Fibroblast of peridontal ligament (primary cell): Measurements from ENCODE around the gene GLTP.

Source experiments
- DNase-seq: peaks from one replicate; pipeline ENCODE4 v3.0.0-alpha.2; 2010; ENCODE audit errors: extremely low read depth

The GLTP gene

DNA sequence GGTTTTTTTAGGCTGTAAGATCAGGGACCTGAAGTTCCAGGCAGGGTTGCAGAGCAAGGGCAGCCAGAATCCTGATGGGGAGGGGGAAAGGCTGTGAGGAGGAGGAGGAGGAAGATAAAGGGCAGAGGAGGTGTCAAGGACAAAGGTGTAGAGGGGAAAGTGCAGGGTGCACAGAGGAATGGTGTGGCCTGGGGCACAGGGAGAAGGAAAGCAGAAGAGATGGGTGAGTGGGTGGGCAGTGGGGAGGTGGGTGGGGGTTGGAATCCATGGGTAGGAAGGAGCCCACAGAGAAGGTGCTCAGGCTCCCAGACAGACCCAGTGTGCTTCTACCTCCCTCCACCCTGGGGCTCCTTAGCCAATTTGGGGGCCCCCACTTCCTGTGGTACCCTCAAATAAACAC, 58.4 kb downstream of the GLTP start:
- DNase-seq = no peak

DNA sequence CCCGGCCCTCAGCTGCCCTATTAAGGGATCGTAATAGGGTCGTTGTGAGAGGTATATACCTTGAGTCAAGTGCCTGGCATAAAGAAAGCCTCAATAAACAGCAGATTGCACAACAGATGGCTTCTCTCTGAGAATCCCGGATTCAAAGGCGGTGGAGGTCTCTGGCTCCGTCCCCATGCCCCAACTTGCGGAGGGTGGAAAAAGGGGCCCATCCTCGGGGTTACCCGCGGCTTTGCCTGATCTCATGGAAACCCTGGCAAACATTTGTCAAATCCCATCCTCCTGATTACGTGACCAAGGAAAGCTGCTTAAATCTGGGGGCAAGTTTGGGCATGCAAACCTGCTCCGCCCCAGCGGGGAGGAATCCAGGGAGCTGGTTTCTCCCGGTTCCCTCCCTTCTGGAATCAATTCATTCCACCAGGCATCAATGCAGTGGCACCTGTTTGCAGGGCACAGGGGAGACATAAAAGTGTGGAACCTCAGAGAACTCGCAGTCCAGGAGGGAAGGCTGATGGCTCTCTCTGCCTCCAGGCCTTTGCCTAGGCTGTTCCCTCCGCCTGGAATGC, 59.4 kb downstream of the GLTP start:
- DNase-seq = no peak

GRCh38 chr12:109818905-109819500, 61.3 kb downstream of the GLTP start:
- DNase-seq = peak; percentile 83

- no peak for DNase-seq
Measured at GRCh38 chr12:109818253-109818652, 62.1 kb downstream of the GLTP start.

DNA sequence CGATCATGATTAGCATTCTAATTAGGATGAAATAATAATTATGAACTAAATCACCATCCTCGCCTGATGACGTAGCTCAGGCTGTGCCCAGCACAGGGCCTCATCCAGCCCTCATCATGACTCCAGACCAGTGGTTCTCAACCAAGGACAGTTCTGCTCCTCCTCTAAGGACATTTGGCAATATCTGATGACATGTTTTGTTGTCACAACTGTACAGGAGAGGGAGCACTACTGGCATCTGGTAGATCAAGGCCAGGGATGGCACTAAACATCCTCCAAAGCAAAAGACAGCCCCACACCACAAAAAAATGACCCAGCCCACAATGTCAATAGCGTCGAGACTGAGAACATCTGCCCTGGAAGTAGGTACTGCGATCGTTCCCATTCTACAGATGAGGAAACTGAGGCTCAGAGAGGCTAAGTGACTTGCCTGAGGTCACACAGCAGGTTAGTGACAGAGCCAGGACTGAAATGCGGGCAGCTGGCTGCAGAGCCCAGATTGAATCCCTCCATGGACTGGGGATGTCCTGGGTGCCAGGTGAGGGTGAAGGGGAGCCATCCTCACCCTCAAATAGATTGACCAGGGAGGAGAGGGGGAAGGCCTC, 62.6 kb downstream of the GLTP start:
- no peak for DNase-seq

- DNase-seq = no peak
Measured at GRCh38 chr12:109816870-109817269, 63.5 kb downstream of the GLTP start.

DNA sequence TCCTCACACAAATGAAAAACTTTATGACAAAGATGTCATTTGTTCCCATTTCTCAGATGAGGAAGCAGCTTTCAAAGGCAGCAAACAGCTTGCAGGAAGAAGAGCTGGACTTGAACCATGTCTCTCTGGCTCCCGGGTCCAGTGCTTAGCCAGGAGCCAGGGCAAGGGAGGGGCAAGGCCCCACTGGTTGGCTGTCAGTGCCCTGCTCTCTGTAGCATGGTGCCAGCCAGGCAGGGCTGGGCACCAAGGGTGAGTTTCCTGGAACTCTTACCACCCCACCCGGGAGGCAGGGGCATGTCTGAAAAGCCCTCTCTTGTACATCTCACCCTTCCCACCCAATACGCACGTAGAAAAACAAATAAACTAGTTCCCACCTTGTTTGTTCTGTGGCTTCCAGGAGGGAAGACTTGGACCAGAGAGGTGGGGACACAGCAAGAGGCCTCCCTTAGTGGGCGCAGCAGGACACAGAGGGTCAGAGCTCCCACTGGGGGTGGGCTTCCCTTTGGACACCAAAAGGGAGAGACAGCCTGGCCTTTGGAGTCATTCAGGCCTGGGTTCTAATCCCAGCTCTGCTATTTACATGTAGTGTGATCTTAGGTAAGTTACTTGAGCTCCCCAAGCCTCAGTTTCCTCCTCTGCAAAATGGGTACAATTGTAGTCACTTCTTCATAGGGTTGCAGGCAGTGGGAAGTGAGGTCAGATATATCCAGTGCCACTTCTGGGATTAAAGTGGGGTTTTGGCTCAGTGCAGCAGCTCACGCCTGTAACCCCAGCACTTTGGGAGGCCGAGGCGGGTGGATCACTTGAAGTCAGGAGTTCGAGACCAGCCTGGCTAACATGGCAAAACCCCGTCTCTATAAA, 64.4 kb downstream of the GLTP start:
- no peak for DNase-seq

- DNase-seq = no peak
Measured at GRCh38 chr12:109815225-109815624, 65.1 kb downstream of the GLTP start.

GRCh38 chr12:109814600-109815150, 65.7 kb downstream of the GLTP start:
- DNase-seq = no peak

- DNase-seq = no peak
Measured at GRCh38 chr12:109813810-109814416, 66.4 kb downstream of the GLTP start.

- no peak for DNase-seq
Measured at GRCh38 chr12:109811624-109811995, 68.7 kb downstream of the GLTP start.

DNA sequence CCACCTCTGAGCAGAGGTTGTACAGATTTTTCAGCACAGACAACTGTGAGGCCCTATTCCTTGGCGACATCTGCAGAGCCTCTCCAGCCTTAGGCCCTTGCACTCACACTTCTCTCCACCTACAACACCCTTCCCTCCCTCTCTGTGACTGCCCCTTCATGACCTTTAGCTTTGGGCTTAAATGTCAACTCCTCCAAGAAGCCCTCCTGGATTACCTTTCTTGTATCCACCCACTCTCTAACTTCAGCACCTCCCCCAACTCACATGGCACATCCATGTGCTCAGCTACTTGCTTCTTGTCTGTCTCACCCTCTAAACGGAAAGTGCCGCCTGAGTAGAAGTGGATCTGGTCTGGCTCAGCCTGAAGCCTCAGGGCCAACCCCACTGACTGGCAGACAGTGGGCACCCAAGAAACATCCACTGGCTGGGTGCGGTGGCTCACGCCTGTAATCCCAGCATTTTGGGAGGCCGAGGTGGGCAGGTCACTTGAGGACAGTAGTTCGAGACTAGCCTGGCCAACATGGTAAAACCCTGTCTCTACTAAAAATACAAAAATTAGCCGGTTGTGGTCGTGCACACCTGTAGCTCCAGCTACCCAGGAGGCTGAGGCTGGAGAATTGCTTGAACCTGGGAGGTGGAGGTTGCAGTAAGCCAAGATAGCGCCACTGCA, 69.3 kb downstream of the GLTP start:
- DNase-seq = no peak

DNA sequence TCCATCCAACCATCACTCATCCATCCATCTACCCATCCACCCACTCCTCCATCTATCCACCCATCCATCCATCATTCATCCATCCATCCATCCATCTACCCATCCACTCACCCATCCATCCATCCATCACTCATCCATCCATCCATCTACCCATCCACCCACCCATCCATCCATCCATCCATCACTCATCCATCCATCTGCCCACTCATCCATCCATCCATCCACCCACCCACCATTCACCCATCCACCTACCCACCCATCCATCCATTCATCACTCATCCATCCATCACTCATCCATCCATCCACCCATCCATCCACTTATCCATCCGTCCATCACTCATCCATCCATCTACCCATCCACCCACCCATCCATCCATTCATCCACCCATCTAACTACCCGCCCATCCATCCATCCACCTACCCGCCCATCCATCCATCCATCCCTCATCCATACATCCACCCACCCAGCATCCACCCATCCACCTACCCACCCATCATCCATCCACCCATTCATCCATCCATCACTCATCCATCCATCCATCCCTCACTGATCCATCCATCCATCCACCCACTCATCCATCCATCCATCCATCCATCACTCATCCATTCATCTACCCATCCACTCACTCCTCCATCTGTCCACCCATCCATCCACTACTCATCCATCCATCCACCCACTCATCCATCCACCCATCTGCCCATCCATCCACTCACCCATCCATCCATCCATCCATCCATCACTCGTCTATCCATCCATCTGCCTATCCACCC, 71.3 kb downstream of the GLTP start:
- DNase-seq = no peak

- DNase-seq = no peak
Measured at GRCh38 chr12:109807954-109808643, 72.2 kb downstream of the GLTP start.

- DNase-seq = peak; percentile 61
Measured at GRCh38 chr12:109804820-109805761, 75.2 kb downstream of the GLTP start.

- no peak for DNase-seq
Measured at GRCh38 chr12:109803678-109804077, 76.7 kb downstream of the GLTP start.

GRCh38 chr12:109802828-109803227, 77.5 kb downstream of the GLTP start:
- DNase-seq = no peak
